Mucosa of rectum (tissue), 2 donors: ENCODE results near the gene NOBOX.
A peak's percentile ranks its signal among the peaks of the same experiment; 100 is the strongest.
"Not testable (repeated sequence)": the region's sequence is repeated elsewhere in the genome, so short reads cannot be mapped to it uniquely, and the experiment has no call there.

Source experiments
- H3K27ac ChIP-seq, 2 donors: one replicate each; pipeline ENCODE4 v1.7.0; 2013; ENCODE audit warnings: inconsistent platforms in 2 of 2, low read depth in 2 of 2, low read length in 2 of 2
- H3K27me3 ChIP-seq, 2 donors: one replicate each; pipeline ENCODE4 v1.7.0; 2013; ENCODE audit warnings: low read length in 2 of 2; ENCODE audit not compliant: control insufficient read depth in 2 of 2, insufficient read depth in 2 of 2
- H3K36me3 ChIP-seq, 2 donors: one replicate each; pipeline ENCODE4 v1.7.0; 2013; ENCODE audit warnings: low read length in 2 of 2; ENCODE audit not compliant: control insufficient read depth in 2 of 2, insufficient read depth in 2 of 2
- H3K4me1 ChIP-seq, 2 donors: one replicate each; pipeline ENCODE4 v1.7.0; 2013; ENCODE audit warnings: low read length in 2 of 2, mild to moderate bottlenecking in 1 of 2; ENCODE audit not compliant: control insufficient read depth in 2 of 2, insufficient read depth in 2 of 2
- H3K4me3 ChIP-seq, 2 donors: one replicate each; pipeline ENCODE4 v1.7.0; 2013; ENCODE audit warnings: low read length in 2 of 2
- H3K9ac ChIP-seq, 2 donors: one replicate each; pipeline ENCODE4 v1.7.0; 2013; ENCODE audit warnings: low read length in 2 of 2, low read depth in 1 of 2, mild to moderate bottlenecking in 1 of 2
- H3K9me3 ChIP-seq, 2 donors: one replicate each; pipeline ENCODE4 v1.7.0; 2013; ENCODE audit warnings: low read length in 2 of 2; ENCODE audit not compliant: control insufficient read depth in 2 of 2
- donor health status: healthy.
- donor health status: Normal muscosa, but diverticular disease.

NOBOX gene

DNA sequence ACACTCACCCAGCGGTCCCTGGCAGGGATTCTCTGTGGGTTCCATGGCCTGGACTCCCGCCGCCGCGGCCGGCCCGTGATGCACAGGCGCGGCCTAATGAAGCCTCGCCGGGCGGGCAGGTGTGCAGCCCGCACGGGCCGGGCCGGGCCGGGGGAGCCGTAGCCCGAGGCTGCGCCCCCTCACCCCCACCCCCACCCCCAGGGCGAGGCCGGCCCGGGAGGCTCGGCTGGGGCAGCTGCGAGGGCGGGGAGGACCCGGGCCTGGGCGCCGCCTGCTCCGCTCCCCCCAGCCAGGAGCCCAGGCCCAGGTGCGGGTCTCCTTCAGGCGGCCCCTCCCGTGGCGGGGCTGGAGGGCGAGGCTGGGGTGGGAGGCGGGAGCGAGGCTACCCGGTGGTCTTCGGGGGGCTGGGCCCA lies at the start of gene NOBOX:
Gene NOBOX (minus strand): TSS at position 45 of the 413 bp plus-strand sequence.
- no peak within 1 kb of the TSS for H3K27ac ChIP-seq
- H3K9ac ChIP-seq: no peak within 1 kb of the TSS
- H3K36me3 ChIP-seq: no peaks in the 10 kb centered on the region
- H3K9me3 ChIP-seq: no peaks in the 10 kb centered on the region
- no peaks in the 10 kb centered on the region for H3K27me3 ChIP-seq
- no peaks in the 10 kb centered on the region for H3K4me1 ChIP-seq
- H3K4me3 ChIP-seq: no peak within 1 kb of the TSS

DNA sequence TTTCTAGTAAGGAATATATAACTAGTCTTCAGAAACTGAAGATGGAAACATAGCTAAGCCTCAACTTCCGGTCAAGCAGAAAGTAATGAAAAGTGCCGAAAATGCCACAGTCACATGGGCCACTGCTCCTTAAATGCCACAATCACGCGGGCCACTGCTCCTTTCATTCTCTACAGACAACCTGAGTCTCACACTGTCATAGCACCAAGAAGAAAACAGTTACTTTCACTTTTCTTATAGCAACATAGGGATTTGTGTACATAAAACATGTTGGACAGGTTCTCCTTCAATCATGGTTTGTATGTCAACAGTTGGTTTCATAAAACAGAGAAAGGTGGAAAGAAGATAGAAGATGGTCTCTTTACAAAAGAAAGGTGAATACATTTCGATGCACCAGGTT lies 48.6 kb upstream of the NOBOX start:
- Histone ChIP-seq H3K4me3 (peak overlapping the region in 1 of 2 donors; percentile 1), H3K36me3 (no peaks in the 10 kb centered on the region), H3K9me3 (no peaks in the 10 kb centered on the region), H3K4me1 (no peaks in the 10 kb centered on the region), H3K27me3 (no peaks in the 10 kb centered on the region), H3K9ac (no peak overlapping the region), H3K27ac (no peak overlapping the region)

DNA sequence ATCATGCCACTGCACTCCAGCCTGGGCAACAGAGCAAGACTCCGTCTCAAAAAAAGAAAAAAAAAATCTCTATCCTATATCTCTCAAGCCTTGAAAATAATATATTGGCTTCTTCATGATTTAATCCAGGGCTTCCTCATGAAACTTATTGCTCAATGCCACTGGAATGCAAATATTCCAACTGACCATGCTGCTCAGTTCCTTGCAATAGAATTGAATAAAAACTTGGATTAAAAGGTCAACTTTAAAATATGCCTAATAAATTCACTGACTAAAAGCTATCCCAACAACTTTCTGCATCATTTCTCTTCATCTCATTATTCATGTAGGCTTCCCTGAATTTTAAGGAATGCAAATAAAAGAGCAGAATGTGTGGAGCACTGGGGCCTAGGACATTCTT lies 42.1 kb upstream of the NOBOX start:
- H3K9ac ChIP-seq: no peak overlapping the region
- H3K9me3 ChIP-seq: no peaks in the 10 kb centered on the region
- no peak overlapping the region for H3K4me3 ChIP-seq
- no peak overlapping the region for H3K27ac ChIP-seq
- no peaks in the 10 kb centered on the region for H3K27me3 ChIP-seq
- no peaks in the 10 kb centered on the region for H3K4me1 ChIP-seq
- H3K36me3 ChIP-seq: no peaks in the 10 kb centered on the region

DNA sequence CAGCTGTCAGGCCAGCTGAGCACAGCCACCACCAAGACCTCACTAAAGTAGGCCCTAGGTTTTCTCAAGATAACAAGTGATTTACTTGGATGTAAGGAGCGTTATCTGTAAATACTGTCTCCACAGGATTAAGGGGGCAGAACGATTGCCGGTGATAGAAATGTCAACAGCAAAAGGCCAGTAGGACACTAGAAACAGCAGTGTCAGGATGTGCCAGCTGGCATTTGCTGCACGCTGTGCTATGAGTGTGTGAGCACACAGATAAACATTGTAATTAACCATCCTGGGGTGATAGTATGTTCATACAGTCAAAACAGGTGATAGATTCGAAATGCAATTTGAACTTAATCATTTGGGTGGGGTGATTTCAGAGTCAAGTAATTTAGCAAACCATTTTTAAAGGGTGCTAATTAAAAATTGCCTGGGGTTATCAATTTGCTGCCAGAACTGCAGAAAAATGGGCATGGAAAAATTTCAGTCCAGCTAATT lies 36.3 kb upstream of the NOBOX start:
- H3K9me3 ChIP-seq: no peaks in the 10 kb centered on the region
- no peak overlapping the region for H3K27ac ChIP-seq
- H3K36me3 ChIP-seq: no peaks in the 10 kb centered on the region

DNA sequence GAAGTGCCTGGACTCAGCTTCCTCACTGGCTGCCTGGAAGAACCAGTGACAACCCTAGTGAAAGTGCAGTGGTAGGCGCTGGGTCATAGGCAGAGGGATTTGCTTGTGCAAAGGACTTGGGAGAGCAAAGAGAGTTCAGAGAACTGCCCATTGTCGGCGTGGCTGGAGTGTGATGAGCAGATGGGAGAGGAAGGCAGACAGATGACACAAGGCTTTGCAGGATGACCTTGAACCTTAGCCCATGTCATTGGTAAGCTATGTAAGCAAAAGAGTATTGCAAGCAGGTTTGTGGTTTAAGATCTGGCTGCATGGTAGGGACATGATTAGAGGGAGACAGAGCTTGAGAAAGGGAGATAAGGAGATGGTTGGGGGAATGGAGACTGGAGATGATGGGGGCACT lies 35.3 kb upstream of the NOBOX start:
- no peaks in the 10 kb centered on the region for H3K4me1 ChIP-seq
- H3K36me3 ChIP-seq: no peaks in the 10 kb centered on the region
- no peaks in the 10 kb centered on the region for H3K9me3 ChIP-seq
- no peaks in the 10 kb centered on the region for H3K27me3 ChIP-seq
- H3K4me3 ChIP-seq: no peak overlapping the region
- no peak overlapping the region for H3K27ac ChIP-seq
- no peak overlapping the region for H3K9ac ChIP-seq

More for the DNA sequence above, 36.3 kb upstream of the NOBOX start:
- H3K27me3 ChIP-seq: no peaks in the 10 kb centered on the region
- H3K4me1 ChIP-seq: no peaks in the 10 kb centered on the region
- no peak overlapping the region for H3K9ac ChIP-seq
- H3K4me3 ChIP-seq: no peak overlapping the region

DNA sequence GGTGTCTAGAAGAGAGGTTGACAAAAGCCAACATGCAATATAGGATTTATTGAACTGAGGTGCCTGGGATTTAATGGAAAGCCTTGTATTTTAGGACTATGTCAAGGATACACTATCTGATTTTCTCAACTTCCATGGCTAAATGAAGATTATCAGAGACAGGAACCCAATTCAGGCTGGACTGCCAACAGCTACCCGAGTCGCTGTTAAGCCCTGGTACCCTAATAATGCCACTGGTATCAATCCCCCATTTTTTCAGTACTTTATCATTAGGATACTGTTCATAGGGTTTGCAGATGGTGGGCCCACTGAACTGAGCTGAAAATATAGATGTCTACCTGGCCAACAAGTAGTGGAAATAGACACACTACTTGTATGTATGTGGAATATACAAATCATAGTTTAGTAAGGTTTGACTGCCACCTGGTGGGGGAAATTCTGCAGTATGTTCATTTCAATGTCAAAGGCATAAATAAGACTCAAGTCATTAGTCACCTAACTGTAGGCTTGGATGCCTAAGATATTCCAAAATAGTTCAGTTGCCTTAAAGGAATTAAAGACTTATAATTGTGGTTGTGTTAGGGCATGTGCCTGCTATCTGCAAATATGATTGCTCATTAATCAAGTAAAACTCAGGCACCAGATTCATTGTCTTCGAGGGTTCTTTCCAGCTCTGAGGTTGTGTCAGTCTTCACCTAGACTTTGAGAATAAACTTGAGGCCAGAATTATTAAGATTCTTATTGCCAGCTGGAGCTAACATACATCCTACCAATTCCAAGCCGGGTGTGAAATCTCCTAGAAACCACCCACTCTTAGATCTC lies 34.1 kb upstream of the NOBOX start:
- Histone ChIP-seq H3K36me3 (no peaks in the 10 kb centered on the region), H3K9ac (no peak overlapping the region), H3K4me1 (no peaks in the 10 kb centered on the region), H3K27ac (no peak overlapping the region), H3K9me3 (no peaks in the 10 kb centered on the region), H3K4me3 (no peak overlapping the region), H3K27me3 (no peaks in the 10 kb centered on the region)

DNA sequence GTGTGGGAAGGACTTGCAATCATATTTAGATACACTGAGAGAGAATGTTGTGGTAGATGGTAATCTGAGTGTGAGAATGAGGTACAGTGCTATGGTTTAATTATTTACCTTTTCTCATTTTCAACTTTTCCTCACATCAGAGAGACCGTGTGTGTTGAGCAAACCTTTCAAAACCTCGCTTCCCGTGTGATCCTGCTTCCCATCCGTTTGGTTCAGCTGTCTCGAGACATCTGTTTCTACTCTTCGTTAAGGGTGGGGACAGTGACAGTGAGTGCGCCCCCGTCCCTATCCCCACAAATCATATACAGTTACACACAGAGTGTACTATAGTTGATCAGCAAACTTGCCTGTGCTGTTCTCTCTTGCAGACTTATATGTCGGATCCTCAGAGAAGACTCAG lies 33.0 kb upstream of the NOBOX start:
- Histone ChIP-seq H3K9ac (no peak overlapping the region), H3K27ac (no peak overlapping the region), H3K4me3 (no peak overlapping the region), H3K9me3 (no peaks in the 10 kb centered on the region), H3K36me3 (no peaks in the 10 kb centered on the region), H3K4me1 (no peaks in the 10 kb centered on the region), H3K27me3 (no peaks in the 10 kb centered on the region)

DNA sequence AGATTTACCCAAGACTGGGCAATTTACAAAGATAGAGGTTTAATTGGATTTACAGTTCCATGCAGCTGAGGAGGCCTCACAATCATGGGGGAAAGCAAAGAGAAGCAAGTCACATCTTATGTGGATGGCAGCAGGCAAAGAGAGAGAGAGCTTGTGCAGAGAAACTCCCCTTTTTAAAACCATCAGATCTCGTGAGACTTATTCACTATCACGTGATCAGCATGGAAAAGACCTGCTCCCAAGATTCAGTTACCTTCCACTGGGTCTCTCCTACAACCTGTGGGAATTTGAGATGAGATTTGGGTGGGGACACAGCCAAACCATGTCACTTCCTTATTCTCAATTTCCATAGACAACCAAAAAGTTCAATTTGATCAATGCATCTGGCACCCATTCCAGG lies 24.9 kb upstream of the NOBOX start:
- Histone ChIP-seq H3K27ac (no peak overlapping the region), H3K27me3 (no peaks in the 10 kb centered on the region), H3K9me3 (no peaks in the 10 kb centered on the region), H3K4me1 (peaks cover 0 to 3% of the 10 kb centered on the region in 2 donors), H3K36me3 (no peaks in the 10 kb centered on the region), H3K9ac (no peak overlapping the region), H3K4me3 (no peak overlapping the region)

DNA sequence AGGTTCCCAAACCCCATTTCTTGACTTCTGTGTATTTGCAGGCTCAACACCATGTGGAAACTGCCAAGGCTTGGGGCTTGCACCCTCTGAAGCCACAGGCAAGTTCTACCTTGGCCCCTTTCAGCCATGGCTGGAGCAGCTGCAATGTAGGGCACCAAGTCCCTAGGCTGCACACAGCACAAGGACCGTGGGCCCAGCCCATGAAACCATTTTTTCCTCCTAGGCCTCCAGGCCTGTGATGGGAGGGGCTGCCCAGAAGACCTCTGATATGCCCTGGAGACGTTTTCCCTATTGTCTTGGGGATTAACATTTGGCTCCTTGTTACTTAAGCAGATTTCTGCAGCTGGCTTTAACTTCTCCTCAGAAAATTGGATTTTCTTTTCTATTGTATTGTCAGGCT lies 24.0 kb upstream of the NOBOX start:
- not testable (repeated sequence) for H3K36me3 ChIP-seq, H3K27ac ChIP-seq, H3K4me1 ChIP-seq, H3K27me3 ChIP-seq, H3K4me3 ChIP-seq, H3K9ac ChIP-seq, H3K9me3 ChIP-seq

DNA sequence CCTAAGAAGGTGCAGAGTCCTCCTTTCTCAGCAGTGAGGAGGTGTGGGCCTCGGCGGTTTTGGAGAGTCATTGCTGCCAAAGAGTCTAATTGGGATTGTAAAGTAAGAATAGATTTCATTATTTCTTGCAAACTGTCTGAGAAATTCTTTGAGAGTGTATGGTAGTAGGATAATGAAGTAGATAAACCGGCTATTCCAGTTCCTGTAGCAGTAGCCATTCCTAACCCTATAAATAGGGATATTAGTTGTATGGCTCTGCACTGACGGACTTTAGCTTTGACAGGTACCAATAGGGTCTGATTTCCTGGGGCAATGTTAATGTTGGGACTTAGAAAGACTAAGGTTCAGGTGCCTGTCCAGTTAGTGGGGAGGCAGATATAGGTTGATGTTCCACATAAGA lies 15.4 kb upstream of the NOBOX start:
- H3K4me3 ChIP-seq, H3K9me3 ChIP-seq, H3K36me3 ChIP-seq, H3K27me3 ChIP-seq, H3K27ac ChIP-seq, H3K9ac ChIP-seq, H3K4me1 ChIP-seq: not testable (repeated sequence)
